Measurements from ENCODE around the gene MAL.

MAL gene

DNA sequence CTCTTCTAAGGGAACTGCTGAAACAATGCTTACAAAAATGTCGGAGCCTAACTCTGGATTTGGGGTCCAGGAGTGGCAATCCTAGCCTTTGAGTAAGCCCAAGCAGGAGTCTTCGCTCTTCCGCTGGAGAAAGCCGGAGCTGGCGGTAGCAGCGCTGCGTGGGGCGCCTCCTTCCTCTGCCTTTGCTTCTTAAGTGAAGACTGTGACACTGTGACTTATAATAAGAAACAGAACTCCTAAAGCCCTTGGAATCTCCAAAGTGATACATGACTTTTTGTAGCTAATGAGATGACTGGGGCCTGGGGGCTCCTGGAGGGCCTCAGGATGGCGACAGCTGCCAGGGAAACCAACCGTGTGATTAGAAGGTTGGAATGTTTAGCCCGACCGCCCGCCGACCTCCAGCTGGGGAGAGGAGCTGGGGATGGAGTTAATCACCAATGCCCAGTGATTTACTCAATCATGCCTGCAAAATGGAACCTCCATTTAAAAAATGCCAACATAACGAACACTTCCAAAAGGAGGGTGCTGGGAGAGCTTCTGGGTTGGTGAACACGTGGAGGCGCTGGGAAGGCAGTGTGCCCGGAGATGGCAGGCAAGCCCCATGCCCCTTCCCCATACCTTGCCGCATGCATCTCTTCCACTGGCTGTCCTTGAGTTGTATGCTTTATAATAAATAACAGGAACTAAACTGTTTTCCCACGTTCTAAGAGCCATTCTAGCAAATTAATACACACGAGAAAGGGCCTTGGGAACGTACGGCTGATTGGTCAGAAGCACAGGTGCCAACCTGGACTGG, 29.0 kb upstream of the MAL start:
- no peak for DNase-seq (ENCODE audit: low read depth in 2 of 2)

GRCh38 chr2:94997981-94998930, 27.3 kb upstream of the MAL start:
- DNase-seq (ENCODE audit: low read depth in 2 of 2), result no peak

DNA sequence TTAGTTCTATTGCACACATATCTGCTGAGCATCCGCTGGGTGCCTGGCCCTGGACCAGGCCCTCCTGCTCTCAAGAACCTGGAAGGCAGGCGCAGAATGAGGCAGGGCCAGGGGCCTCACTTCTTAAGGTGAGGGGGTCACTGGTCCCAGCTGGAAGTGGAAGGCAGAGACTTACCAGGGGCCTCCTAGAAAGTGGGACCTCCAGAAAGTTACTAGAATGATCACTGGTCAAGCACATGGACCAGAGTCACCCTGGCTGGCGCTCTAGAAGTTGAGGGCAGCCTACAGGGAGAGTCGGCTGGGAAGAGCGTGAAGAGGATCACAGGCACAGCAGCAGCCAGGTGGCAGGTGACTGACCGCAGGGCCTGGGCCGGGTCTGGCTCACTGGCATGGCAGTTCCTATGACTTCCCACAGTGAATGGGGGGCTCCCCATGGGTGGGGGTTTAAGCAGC, 26.1 kb upstream of the MAL start:
- DNase-seq (ENCODE audit: low read depth in 2 of 2), result no peak

- DNase-seq (ENCODE audit: low read depth in 2 of 2), result no peak
Observed at GRCh38 chr2:95001051-95001562, 24.4 kb upstream of the MAL start.

GRCh38 chr2:95001701-95002100, 23.8 kb upstream of the MAL start:
- DNase-seq (ENCODE audit: low read depth in 2 of 2), result no peak

DNA sequence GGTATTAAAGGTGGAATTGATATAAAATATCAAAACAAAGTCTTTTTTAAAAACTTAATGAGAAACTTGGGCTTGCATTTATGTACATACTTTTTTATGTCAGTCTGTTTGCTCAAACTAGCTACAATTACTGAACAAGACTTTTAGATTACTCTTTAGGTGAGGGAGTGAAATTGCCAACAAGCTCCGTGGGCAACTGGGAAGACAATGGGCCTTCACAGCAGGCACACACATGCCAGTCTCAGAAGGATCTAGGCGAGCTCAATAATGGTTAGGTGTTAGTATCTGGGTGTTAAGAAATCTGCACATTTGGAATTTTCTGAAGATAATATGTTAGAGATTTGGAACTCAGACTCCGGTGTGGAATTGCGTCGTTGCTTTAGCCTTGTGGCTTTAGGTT, 23.0 kb upstream of the MAL start:
- no peak for DNase-seq (ENCODE audit: low read depth in 2 of 2)

DNA sequence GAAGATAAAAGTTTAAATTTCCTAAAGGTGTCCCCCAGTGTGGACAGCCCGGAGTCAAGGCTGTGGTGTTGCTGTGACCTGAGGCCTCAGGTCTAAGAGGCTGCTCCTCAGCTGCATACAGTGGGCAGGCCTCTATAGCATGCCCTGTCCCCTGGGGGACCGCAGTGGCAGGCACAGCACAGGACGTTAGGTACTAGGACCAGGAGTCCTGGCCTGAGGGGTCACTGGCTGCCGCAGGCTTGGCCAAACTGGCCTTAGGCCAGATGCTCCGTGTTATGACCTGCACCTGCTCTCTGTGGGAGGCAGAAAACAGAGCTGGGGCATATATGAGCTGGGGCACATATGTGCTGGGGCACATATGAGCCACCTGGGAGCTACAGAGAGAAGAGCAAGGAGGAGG, 21.2 kb upstream of the MAL start:
- DNase-seq (ENCODE audit: low read depth in 2 of 2), result no peak

- no peak for DNase-seq (ENCODE audit: low read depth in 2 of 2)
Observed at GRCh38 chr2:95004711-95005110, 20.8 kb upstream of the MAL start.

DNA sequence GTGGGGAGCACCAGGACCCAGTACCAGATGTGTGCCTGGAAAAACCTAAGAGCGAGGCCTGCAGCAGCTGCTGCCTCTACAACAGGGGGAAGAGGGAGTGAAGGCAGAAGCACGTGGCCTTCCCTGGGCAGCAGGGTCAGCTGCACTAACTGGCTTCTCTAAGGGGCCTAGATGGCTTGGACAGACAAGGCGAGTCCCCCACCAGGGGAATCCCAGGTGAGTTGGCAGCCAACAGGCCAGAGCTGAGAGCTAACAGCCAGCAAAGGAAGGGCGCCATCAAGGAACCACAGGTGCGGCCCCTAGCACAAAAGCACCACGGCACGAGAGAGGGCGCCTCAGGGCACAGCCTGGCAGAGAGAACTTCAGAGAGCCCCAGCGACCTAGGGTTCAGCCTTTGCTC, 19.8 kb upstream of the MAL start:
- DNase-seq (ENCODE audit: low read depth in 2 of 2), result no peak

- no peak for DNase-seq (ENCODE audit: low read depth in 2 of 2)
Observed at GRCh38 chr2:95006588-95006987, 18.9 kb upstream of the MAL start.

DNA sequence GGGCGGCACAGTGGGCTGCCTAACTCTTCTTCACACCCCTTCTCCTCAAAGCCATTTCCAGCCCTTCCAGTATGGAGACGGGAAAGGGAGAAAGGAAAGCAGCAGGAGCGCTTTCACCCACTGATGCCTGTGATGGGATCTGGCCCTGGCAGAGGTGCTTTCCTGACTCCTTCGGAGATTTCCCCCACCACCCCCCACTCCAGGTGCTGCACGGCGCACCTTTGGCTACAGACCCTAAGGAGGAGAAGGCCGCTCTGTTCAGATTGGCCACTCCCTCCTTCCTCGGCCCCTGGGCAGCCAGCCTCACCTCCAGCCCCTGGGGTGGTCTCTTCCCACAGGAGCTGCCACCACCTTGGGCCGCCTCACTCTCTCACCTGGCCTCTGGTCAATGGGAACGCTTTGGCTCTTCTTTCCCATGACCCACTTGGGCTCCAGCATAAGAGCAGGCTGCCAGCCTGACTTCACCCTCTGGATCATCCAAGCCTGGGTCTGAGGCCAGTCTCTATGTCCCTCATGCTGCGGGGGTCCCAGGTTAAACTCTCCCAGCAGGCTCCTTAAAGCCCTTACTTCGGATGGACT, 18.4 kb upstream of the MAL start:
- no peak for DNase-seq (ENCODE audit: low read depth in 2 of 2)

- no peak for DNase-seq (ENCODE audit: low read depth in 2 of 2)
Observed at GRCh38 chr2:95007822-95008221, 17.7 kb upstream of the MAL start.

DNA sequence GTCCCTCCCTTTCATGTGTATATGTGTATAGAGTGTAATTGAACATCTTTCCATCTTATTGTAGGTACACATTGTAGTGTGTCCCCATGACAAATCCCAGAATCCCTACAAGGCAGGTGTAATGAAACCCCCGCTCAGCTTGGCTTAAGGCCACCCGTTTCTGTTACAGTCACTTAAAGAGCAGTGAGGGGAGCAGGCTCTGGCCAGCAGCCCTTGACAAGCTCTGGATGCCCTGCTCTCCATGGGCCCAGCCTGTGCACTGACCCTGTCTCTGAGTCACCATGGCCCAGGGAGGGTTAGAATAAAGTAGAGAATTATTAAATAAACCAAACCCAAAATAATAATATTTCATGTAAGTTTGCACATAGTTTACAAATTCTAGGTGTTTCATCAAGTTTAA, 17.2 kb upstream of the MAL start:
- no peak for DNase-seq (ENCODE audit: low read depth in 2 of 2)

- no peak for DNase-seq (ENCODE audit: low read depth in 2 of 2)
Observed at GRCh38 chr2:95008996-95009395, 16.5 kb upstream of the MAL start.

DNA sequence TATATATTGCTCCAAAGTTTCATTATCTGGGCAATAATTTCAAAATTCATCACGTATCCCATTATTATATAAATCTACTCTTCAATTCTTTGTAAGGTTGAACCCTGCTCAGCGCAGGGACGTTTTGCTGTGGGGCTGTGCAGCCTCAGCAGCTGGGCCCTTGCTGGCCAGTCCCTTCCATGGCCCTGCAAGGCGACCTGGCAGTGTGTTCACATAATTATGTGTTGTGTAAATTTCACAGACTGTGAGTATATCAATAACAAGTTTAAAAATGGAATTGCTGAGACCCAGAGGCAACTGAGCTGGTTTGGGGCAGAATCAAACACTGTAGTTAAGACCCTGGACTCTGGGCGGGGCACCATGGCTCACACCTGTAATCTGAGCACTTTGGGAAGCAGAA, 16.1 kb upstream of the MAL start:
- no peak for DNase-seq (ENCODE audit: low read depth in 2 of 2)

DNA sequence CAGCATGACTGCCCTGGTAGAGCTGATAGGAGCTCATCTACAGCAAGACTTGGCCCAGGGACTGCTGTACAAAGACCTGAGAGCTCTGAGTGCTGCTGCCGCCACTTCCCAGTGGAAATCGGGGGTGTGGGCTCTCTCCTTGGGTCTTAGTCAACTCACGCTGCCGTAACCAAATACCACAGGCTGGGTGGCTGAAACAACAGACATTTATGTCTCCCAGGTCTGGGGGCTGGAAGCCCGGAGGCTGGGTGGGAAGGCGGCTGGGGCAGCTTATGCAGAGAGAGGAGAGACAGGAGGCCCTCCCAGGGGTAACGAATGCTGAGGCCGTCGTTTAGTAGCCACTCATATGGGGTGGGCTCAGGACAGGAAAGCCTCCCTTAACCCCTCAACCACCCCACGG, 15.4 kb upstream of the MAL start:
- no peak for DNase-seq (ENCODE audit: low read depth in 2 of 2)

DNA sequence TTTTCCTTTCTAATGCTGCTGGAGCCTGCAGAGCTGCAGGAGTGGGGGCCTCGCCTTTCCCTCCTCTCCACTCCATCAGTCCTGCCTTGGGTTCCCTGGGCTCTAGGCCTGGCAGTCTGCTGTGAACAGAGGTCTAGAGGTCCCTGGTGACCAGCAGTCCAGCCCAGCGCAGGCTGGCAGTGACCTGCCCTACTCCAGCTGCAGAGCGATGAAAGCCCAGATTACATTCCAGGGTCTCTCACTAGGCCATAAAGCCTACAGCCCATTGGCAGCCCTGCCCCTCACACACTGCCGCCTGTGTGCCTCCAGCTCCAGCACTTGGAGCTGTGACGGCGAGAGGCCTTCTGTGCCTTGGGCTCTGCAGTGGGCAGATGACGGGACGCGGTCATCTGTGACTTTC, 14.8 kb upstream of the MAL start:
- no peak for DNase-seq (ENCODE audit: low read depth in 2 of 2)

- DNase-seq (ENCODE audit: low read depth in 2 of 2), result no peak
Observed at GRCh38 chr2:95012881-95013550, 12.5 kb upstream of the MAL start.

DNA sequence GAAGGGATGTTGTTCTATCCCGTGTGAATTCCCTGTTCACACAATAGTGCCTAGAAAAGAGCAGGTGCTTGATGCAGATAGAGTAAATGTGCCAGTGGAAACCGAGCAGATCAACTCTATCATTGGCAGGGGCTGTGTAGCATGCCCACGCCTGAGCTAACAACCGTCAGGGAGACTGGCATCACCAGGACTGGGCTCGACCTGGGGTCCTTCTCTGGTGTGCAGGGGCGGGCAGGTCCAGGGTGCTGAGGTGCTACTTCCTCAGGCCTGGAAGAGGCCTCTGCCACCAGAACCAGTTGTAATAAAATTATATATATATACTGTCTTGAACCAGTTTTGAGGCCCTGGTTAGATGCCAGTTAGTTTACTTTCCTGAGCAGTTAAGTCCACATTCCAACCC, 11.8 kb upstream of the MAL start:
- no peak for DNase-seq (ENCODE audit: low read depth in 2 of 2)

- DNase-seq (ENCODE audit: low read depth in 2 of 2), result no peak
Observed at GRCh38 chr2:95014126-95014708, 11.3 kb upstream of the MAL start.

- no peak for DNase-seq (ENCODE audit: low read depth in 2 of 2)
Observed at GRCh38 chr2:95015261-95015912, 10.1 kb upstream of the MAL start.

Measured in stimulated activated CD8-positive, alpha-beta memory T cell treated with anti-CD3 and anti-CD28 coated beads, Interleukin-7, amount 100 ng/mL, for 4 hours (primary cell).